Cortex of kidney (tissue), 1 donor: ENCODE measurements around the gene CCDC85A.

ENCODE experiments used
- DNase-seq: peaks from one replicate; lab custom pipeline; 2025; lab: John Stamatoyannopoulos, UW

Gene CCDC85A

DNA sequence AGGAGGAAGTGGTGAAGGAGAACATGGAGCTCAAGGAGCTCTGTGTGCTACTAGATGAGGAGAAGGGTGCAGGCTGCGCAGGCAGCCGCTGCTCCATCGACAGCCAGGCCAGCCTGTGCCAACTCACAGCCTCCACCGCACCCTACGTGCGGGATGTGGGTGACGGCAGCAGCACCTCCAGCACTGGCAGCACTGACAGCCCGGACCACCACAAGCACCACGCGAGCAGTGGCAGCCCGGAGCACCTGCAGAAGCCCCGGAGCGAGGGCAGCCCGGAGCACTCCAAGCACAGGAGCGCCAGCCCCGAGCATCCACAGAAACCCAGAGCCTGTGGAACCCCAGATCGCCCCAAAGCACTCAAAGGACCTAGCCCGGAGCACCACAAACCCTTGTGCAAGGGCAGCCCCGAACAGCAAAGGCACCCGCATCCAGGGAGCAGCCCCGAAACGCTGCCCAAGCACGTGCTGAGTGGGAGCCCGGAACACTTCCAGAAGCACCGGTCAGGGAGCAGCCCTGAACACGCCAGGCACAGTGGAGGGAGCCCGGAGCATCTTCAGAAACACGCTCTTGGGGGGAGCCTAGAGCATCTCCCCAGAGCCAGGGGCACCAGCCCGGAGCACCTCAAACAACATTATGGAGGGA lies 9.0 kb downstream of the CCDC85A start:
- DNase-seq, result no peak

DNA sequence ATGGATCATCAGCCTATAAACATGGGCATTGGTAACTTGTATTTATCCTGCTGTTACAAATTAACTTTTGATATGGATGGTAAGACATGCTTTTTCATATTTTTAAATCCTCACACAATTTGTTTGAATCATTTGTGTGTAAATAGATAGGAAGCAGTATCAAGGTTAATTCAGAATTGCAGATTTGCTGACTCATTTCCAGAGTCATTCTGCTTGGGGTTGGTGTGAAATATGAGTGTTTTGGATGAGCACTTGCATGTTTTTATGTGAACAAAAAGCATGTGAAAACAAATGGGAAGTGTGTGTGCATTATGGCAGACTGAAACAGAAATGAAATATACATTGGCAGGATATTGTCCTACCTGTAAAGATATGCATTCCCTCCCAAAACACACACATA lies 11.8 kb downstream of the CCDC85A start:
- no peak for DNase-seq

DNA sequence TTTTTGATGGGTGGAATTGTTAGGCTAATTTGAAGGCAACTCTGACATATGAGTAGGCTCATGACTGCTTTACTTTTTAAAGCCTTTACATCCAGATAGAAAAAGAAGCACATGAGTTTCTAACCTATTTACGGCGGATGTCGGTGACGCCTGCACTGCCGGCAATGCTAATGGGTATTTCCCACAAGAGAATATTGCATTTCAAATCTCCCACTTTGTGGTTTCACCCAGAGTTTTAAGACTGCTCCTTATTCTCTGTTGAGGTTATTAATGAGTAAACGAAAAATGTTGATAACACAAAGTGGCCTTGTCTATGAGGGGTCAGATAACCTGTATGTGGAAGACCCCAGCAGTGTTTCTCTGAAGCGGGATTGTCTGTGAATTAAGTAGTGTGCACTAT lies 14.0 kb downstream of the CCDC85A start:
- no peak for DNase-seq

DNA sequence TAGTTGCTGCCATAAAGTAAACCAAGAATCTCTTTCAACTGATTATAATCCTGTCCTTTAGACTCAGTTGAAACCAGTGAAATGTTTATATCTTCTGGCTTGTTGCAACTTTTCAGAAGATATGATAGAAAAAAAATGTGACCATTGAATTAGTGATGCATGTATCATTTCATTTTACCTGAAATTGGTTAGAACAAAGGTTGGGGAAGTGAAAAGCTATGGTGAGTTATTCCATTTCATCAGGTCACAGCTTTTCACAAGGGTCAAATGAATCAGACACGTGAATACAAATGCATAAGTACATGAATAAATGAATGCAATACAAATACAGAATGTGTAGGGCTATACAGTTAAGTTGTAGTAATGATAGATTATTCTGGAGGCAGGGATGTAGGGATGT lies 15.1 kb downstream of the CCDC85A start:
- DNase-seq, result no peak

DNA sequence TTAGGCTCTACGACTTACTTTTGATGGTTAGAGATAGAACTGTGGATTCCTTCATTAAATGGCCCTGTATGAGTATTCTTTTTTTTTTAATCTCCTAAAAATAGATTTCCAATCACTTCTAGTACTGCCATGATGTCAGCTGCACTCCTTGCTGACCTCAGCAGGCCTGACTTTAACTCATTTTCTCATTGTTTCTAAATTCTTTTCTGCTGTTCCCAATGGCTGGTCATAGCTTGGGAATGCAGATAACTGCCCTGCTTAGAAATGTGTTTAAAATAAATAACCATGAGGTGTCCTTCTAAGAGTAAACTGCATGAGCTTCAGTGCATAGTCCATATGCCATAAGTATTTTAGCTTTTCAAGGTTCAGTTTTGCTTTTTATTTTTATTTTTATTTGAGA lies 15.7 kb downstream of the CCDC85A start:
- DNase-seq, result no peak

DNA sequence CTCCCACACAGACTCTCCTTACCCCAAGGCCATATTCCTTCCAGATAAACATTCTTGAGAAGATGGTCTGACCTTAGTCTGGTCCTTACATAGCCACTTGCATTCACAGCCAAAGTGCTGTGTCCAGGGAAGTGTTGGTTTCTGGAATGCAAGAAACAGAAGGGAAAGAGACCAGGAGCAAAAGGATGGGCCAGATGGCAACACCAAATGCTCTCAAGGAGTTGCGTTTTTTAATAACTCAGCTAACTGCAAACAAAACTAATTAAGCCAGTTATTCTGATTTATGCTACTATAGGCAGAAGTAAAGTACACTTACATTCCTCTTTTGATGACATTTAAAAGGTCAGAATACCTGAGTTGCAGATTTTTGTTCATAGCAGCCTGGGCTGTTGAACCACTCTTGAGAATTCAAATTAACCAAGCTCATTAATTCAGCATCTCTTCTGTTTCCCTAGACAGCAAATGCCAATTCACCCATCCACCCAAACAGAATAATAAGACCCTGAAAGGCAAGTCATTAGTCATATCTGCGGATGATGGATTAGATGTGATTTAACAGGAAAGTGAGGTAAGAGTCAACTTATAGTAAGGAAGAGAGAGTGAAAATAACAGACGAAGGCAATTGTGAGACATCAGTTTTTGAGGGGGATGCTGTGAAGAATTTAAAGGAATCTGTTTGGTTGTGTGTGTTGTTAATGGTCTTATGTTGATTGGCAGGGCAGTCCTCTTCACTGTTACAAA lies 18.8 kb downstream of the CCDC85A start:
- no peak for DNase-seq

DNA sequence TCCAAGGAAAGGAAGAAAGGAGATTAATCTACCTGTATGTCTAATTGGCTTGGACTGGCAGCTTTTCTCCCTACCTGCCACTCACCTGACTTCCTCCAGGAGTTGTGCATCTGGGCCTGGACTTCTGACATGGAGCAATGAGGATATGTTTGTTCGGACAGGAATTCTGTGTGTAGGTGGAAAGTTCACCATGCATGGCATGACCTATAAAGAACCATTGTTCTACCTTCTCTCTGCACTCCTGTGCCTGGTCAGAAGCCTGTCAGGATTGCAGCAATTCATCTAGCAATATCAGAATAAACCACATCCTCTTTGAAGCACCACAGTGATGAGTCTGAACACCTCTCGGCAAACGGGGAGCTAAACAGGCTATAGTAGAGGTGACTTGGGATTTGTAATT lies 20.8 kb downstream of the CCDC85A start:
- no peak for DNase-seq

DNA sequence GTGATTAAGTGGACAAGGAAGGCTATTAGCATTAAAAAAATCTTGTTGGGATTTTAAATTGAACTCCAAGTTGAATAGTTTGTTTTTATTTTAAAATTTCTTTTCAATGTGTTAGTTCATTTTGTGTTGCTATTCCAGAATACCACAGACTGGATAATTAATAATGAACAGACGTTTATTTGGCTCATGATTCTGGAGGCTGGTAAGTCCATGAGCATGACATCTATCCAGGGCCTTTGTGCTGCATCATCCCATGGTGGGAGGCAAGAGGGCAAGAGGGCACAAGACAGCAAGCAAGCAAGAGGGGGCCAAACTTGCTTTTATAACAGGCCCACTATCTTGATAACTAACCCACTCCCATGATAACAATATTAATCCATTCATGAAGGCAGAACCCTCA lies 22.5 kb downstream of the CCDC85A start:
- no peak for DNase-seq

DNA sequence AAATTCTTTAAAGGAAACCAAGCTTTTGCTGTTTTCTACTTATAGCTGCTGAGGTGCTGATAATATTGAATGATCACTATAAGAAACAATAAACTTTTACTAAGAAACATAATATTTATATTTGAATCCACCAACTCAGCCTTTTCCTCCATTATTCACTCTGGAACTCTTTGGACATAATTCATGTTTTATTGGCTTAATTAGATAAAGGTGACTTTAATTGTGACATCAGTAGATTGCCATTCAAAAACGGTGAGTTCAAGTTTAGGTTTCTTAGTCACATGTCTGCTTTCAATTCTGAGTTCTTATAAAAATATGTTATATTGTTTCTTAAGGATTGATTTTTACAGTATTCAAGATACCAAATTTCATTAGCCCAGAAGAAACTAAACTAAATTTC lies 24.0 kb downstream of the CCDC85A start:
- no peak for DNase-seq

DNA sequence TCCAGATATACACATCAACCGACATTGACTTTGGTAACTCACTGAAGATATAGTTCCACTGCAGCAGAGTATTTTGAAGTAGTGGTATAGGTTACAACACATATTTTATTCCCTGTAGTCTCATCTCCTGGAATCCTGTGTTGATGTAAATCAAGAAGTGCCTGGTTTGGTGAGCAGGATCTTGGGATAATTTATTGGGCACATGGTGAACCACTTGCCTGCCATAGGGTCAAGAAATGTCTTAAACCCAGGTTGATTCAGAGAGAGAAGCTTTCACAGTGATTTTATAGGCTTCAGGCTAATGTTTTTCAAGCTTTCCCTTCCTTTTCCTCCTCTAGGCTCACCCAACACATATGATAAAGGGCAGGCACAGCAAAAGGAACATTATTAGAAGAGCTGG lies 24.6 kb downstream of the CCDC85A start:
- no peak for DNase-seq

DNA sequence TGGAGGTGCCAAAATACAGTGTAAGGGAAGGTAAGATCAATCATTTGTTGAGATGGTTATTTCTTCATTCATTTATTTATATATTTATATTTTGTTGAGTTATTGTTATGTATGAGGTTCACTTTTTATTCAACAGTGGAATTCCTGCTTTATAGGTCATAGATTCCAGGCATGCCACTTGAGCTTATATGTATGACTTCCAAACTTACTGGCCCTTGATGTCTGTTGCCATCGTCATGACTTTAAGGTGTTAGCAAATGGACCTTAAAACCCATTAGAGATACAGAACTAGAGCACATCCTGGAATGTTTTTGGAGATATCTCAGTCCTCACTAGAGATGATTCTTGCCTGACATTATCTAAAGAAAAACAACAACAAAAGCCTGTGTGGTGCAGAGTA lies 25.9 kb downstream of the CCDC85A start:
- DNase-seq, result no peak

DNA sequence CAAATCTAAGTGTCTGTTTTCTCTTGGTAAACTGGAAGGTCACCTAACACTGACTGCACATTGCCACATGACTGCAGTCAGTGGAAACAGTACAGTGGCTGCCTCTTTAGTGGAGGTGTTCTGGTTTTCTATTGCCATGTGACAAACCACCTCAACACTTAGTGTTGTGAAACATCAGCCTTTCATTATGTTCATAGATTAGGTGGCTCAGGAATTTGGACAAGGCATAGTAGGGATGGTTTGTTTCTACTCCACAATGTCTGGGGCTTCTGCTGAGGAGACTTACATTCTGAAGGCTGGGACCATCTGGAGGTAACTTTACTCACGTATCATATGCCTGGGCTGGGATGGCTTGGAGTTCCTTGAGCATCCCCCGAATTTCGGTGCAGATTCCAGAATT lies 26.5 kb downstream of the CCDC85A start:
- DNase-seq, result no peak

DNA sequence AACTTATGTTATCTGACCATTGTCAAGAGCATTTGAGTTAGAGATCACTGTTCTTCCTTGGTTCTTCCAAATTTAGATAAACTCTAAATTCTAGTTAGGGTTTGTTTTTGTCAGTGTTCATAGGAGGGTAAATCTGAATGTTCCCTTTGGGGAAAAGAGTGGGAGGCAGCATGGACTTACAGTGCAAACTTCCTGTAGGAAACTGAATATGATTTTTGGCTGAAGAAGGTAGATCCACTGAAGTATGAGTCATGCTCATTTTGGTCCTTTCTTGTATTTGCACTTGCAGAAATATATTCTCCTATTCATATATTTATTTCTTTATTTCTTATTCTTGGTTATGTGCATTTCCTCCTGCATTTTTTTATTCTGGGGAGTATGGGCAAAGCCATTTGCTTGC lies 27.3 kb downstream of the CCDC85A start:
- DNase-seq, result no peak

DNA sequence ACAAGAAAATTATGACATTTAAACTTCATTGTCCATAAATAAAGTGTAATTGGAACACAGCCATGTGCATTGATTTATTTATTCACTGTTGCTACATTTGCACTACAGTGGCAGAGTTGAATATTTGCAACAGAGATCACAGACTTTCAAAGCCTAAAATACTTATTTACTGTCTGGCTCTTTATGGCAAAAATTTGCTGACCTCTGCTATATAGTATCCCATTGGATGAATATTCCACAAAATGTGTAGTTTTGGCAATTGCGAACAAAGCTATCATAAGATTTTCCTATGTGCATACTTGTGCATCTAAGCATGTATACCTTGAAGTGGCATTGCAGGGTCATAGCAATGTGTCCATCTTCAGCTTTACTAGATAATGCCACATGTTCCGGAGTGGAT lies 32.1 kb downstream of the CCDC85A start:
- DNase-seq, result no peak

DNA sequence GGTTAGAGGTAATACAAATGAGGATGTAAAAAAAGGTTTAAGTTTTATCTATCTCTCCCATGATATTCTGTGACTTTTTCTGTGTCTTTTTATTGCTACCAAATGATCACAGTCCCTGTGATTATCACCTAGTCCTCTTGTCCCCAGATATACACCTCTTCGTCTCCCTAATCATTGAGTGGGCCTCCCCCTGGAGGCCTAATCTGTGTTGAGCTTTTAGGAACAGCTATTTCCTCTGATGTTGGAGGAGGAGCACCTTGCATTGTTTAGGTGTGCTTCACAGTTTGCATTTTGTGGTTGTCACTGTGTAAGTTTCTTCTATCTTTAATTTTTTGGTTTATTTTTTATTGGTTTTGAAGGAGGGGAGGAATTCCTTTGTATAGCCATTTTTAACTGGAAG lies 33.3 kb downstream of the CCDC85A start:
- no peak for DNase-seq

DNA sequence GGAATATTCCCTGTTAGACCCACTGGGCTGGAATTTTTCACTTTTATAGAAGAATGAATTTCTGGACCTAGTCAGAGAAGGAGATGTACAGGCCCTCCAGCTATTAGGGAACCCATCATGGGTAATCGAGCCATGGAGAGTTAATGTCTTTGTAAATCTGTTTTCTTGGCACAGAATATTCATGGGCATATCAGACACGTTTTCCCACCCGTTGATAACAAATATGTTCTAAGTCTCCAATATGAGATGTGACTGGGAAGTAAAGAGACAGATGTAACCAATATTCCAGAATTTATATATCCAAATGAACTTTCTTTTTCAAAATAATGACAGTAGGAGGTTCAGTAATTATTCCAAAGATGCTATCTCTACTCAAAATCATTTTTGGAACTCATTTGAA lies 38.7 kb downstream of the CCDC85A start:
- no peak for DNase-seq

DNA sequence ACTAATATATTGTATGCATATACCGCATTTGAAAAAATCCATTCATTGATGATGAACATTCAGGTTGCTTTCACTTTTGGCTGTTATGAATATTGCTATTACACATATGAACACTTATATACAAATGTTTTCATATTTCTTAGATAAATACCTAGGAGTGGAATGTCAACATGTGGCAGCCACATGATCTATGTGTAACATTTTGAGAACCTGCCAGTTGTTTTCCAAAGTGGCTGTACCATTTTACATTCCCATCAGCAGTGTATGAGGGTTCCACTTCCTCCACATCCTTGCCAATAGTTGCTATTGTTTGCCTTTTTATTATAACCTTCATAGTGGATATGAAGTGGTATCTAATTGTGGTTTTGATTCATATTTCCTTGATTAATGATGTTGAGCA lies 40.5 kb downstream of the CCDC85A start:
- no peak for DNase-seq

DNA sequence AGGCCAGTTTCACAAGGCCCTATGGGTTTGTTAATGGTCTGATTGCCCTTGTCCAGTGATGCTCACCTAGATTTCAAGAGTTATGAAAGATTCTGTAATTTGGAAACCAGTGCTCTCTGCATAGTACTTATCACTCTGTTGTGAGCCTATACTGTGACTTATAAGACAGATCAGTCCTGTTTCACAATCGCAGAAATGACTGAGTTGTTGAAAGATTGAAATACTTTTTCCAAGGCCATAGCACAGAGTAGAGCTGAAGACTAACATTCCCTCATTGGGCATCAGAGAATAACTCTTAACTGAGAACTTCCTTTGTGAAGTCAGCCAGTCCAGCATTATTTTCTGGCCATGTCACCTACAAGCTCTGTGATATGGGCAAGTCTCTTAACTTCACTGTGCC lies 44.0 kb downstream of the CCDC85A start:
- DNase-seq, result no peak

DNA sequence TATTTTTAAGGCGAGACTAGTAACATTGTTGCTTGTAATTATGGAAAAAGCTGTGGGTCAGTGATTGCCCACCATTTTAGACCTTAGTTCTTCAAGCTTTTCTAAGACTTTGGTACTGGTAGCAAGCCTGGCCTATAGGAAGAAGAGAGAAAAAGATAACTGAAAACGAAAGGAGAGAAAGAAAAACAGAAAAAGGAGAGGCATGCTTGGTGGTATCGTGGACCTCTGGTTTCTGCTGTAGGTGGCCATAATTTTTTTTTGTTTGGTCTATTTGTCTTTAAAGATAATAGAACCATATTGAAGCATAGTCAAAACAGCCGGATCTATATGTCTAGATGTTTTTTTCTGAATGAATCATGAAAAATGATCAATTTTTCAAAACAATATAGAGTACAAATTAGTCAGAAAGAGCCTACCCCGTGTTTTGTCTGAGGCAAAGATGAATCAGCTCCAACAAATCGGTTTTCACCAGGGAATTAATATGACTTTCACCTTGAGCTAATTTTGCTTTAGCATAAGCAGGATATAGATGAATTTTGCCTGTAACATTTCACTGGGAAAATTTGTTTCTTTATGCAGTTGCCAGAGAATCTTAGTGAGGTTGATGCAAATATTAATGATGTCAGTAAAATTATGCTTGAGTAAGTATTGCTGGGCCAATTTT lies 45.7 kb downstream of the CCDC85A start:
- DNase-seq, result no peak

DNA sequence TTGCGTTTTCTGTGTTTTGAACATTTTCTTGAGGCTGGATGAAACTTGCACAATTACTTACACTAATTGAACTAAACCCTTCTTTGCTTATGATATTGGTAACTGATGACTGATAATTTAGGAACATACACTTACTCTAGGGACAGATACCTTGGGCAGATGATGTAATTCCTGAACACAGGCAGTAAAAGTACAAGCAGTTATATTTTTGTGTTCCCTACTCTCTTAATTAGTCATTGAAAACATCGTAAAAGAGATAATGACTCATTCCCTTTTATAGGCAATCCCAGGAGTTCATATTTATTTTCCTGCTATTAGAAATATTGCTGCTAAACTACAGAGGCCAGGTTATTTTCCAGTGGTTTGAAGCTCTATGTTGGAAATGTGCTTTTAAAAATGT lies 46.4 kb downstream of the CCDC85A start:
- no peak for DNase-seq

DNA sequence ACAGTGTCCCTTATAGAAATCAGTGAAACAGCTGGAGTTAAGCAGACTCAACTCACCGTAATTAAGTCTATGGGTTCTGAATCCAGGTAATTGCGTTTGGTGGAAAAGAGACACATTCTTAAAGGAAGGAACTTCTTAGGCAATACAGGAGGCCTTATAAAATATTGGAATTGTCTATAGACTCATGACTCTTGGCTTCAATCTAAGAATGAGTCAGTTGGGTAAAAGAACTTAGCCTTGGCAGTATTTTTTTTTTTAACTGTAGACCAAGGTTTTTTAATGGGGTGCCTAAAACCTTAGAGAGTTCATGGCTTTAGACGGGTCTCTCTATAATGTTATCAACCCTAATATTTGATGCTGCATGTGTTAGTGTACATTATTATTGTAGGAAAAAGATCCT lies 47.6 kb downstream of the CCDC85A start:
- DNase-seq, result no peak

DNA sequence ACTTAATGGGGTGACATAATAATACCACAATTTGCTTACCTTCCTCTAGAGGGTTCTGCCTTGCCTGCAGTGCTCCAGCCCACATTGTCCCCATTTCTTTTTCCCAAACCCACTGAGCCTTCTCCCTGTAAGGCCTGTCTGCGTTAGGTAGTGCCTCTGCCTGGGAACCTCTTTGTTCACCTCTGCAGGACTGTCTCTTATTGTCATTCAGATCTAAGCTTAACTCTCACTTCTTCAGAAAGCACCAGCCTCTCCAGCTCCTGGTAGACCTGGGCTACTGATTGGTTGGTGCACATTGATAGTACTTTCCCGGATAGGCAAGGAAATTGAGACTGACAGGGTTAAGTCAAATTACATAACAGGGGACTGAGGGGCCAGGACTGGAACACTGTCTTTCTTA lies 49.1 kb downstream of the CCDC85A start:
- DNase-seq, result no peak

DNA sequence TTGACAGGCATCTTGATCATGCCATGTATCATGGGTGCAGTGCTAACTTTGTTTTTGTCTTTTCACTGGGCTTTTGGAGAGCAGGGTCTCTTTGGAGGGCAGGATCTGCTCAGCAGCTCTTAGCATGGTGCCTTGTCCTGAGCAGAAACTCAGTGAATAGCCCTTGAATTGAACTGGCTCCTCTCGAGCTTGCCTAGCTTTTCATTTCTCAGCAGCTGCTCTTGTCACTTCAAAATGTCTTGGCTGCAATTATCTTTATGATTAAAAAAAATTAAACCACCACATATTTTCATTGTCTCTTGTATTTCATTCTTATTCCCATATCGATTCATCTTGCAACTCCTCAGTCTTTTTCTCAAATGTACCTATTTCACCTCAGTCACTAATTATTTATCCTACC lies 50.5 kb downstream of the CCDC85A start:
- no peak for DNase-seq

DNA sequence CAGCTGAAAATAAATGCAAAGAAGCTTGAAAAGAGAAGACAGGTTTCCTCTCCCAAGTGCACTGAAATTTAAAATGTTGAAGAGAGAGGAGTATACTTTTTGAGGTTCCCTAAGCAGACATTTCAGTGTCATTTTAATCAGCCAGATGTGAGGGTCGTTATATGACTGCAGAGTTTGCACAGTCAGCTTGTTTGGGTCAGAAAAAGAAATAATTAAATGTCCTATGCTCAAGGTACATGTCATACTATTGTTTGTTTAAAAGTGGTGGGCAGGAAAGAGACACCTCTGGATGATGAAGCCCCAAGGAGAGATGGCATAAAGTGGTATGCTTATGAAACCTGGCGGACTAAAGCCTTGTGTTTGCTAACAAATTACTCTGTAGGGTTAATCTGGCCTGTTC lies 55.2 kb downstream of the CCDC85A start:
- no peak for DNase-seq
